Lung (tissue), 12 donors: ENCODE measurements around the gene EPHA6. TPM values are rescaled to one million over a fixed set of nuclear protein-coding genes. Genes with fewer than 3 reads are reported as not detected.
"Not testable (repeated sequence)": the region's sequence is repeated elsewhere in the genome, so short reads cannot be mapped to it uniquely, and the experiment has no call there.

Experiments used
- ATAC-seq: fragments of 200-7000 bp; cut with Tn5 transposase; one replicate; pipeline ENCODE4 v1.9.1; 2020; ENCODE audit warnings: moderate number of reproducible peaks; ENCODE audit not compliant: insufficient read depth, low FRiP score
- DNase-seq, 3 donors: peaks; one replicate each; pipeline ENCODE4 v3.0.0-alpha.2; 2013 to 2017
- H3K27ac ChIP-seq, 2 donors: one replicate each; pipeline ENCODE4 v1.5.1; 2013; ENCODE audit warnings: mild to moderate bottlenecking in 2 of 2, moderate library complexity in 2 of 2, control low read depth in 1 of 2, inconsistent platforms in 1 of 2, low read depth in 1 of 2, low read length in 1 of 2
- H3K27me3 ChIP-seq, 3 donors: one replicate each; pipeline ENCODE4 v1.5.1; 2013; ENCODE audit warnings: low read length in 2 of 3; ENCODE audit not compliant: control insufficient read depth in 3 of 3, insufficient read depth in 3 of 3
- H3K36me3 ChIP-seq, 4 donors: one replicate each; pipeline ENCODE4 v1.5.1; 2013; ENCODE audit warnings: low read length in 4 of 4, mild to moderate bottlenecking in 1 of 4, moderate library complexity in 1 of 4; ENCODE audit not compliant: control insufficient read depth in 4 of 4, insufficient read depth in 4 of 4
- H3K4me1 ChIP-seq, 5 donors: one replicate each; pipeline ENCODE4 v1.5.1; 2013; ENCODE audit warnings: low read length in 5 of 5, mild to moderate bottlenecking in 2 of 5, moderate library complexity in 1 of 5; ENCODE audit not compliant: control insufficient read depth in 5 of 5, insufficient read depth in 5 of 5
- H3K4me3 ChIP-seq: one replicate; pipeline ENCODE4 v1.5.1; 2013; ENCODE audit warnings: mild to moderate bottlenecking, control low read depth, moderate library complexity
- H3K9ac ChIP-seq, 2 donors: one replicate each; pipeline ENCODE4 v1.5.1; 2013; ENCODE audit warnings: low read length in 2 of 2, control low read depth in 1 of 2; ENCODE audit not compliant: insufficient read depth in 1 of 2
- H3K9me3 ChIP-seq, 4 donors: one replicate each; pipeline ENCODE4 v1.5.1; 2013; ENCODE audit warnings: low read length in 3 of 4, mild to moderate bottlenecking in 1 of 4, moderate library complexity in 1 of 4; ENCODE audit not compliant: control insufficient read depth in 4 of 4, insufficient read depth in 3 of 4
- CTCF ChIP-seq: IDR thresholded peaks from 2 replicates; pipeline ENCODE4 v1.5.1; 2012; ENCODE audit warnings: mild to moderate bottlenecking; ENCODE audit errors: control extremely low read depth, extremely low read depth
- WGBS, 2 donors: extraction: QIAGEN DNeasy Blood & Tissue Kit; methylation state at CpG; one replicate each; pipeline ENCODE4 v1.1.7; 2013; 5-methylcytosine and 5-hydroxymethylcytosine counted together
- polyA plus RNA-seq, 2 donors: library from polyadenylated mRNA; stranded (reverse); fragments of 200-250 nt; gene quantifications; one replicate each; pipeline ENCODE4 v1.2.1, GENCODE V29; 2013
- total RNA-seq, 2 donors: library from RNA; depleted of rRNA in 1 of 2; stranded (reverse); fragments of >200 nt in 1 of 2; gene quantifications; one replicate each; pipeline ENCODE4 v1.2.1, GENCODE V29; 2014 to 2021
- donor health status: control.
- donor health status: control.
- donor health status: Bipolar disorder and iron deficiency.
- donor health status: healthy.
- donor health status: DM: yes; HTN: yes; CAD: no.

EPHA6 gene
- total and polyA plus RNA-seq, 4 donors = 0.31 to 1.3 TPM; not detected in 2

DNA sequence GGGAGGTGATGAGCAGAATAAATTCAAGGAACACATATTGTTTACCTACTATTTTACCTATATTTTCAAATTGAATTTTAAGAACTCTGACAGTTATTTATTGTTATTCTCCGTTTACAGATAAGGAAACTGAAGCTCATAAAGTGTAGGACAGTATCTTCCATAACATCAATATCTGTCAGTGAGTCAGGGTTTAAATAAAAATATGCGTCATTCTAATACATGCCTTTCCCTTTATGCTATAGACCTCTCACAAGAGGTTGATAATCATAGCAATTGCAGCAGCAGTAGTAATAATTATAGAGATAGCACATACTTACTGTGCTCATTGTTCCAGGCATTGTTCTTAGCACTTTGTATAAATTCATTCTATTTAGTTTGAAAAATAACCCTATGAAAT, 101.1 kb downstream of the EPHA6 start:
- Histone ChIP-seq H3K36me3 (no peaks in the 10 kb centered on the region), H3K27me3 (no peaks in the 10 kb centered on the region), H3K27ac (no peak overlapping the region), H3K9me3 (peaks cover 0 to 2% (median 0%) of the 10 kb centered on the region in 4 donors), H3K4me1 (no peaks in the 10 kb centered on the region), H3K9ac (no peak overlapping the region), H3K4me3 (no peak overlapping the region)
- WGBS, 2 donors = 83% methylated on average over 2 of the region's 2 CpGs
- no peak for ATAC-seq
- no peak for TF ChIP-seq CTCF
- DNase-seq = no peak

DNA sequence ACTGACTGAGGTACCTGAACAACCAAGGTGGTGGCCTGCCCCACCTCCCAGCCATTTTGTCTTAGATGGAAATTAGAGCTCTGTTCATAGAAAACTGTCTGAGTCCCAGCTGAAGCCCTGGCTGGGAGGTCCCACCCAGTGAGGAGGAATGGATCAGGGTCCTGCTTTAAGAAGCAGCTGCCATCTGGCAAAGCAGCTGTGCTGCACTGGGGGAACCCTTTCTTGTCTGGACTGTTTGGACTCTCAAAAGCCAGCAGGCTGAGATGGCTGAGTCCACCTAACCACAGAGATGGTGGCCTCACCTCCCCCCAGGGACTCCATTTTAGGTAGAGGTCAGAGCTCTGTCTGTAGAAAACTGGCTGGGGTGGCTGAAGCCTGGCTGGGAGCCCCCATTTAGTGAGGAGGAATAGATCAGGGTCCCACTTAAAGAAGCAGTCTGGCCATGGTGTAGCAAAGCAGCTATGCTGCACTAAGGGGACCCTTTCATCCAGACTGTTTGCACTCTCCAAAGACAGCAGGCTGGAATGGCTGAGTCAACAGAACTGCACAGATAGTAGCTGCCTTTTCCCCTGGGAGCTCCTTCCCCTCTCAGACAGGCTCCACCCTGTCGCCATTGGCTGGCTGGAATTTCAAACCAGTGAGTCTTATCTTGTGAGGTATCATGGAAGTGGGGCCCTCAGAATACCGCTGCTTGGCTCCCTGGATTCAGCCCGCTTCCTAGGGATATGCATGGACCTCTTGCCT, 116.9 kb downstream of the EPHA6 start:
- Histone ChIP-seq H3K4me1 (no peaks in the 10 kb centered on the region), H3K9me3 (peaks cover 0 to 27% (median 19%) of the 10 kb centered on the region in 4 donors), H3K36me3 (no peaks in the 10 kb centered on the region), H3K27ac (no peak overlapping the region), H3K9ac (no peak overlapping the region), H3K27me3 (no peaks in the 10 kb centered on the region), H3K4me3 (no peak overlapping the region)
- WGBS, 2 donors = 77 to 90% methylated on average over 3 of the region's 3 CpGs
- no peak for ATAC-seq
- DNase-seq = no peak
- TF ChIP-seq CTCF = no peak

- not testable (repeated sequence) for H3K9ac ChIP-seq, H3K9me3 ChIP-seq, H3K27me3 ChIP-seq, DNase-seq, H3K4me3 ChIP-seq, H3K27ac ChIP-seq, ATAC-seq, H3K36me3 ChIP-seq, H3K4me1 ChIP-seq
- WGBS, 2 donors = 86 to 93% methylated on average over 7 of the region's 7 CpGs
These were observed 127.7 kb downstream of the EPHA6 start for GRCh38 chr3:96942131-96942530.

- Histone ChIP-seq H3K36me3 (no peaks in the 10 kb centered on the region), H3K27ac (no peak overlapping the region), H3K4me1 (no peaks in the 10 kb centered on the region), H3K27me3 (no peaks in the 10 kb centered on the region), H3K4me3 (no peak overlapping the region), H3K9me3 (no peaks in the 10 kb centered on the region), H3K9ac (no peak overlapping the region)
- WGBS, 2 donors = 87 to 89% methylated on average over 4 of the region's 4 CpGs
- no peak for ATAC-seq
- TF ChIP-seq CTCF = no peak
- DNase-seq = no peak
These were observed 144.5 kb downstream of the EPHA6 start for GRCh38 chr3:96958856-96959255.
